Measurements from ENCODE around the gene SS18L1. TPM values are rescaled to one million over a fixed set of nuclear protein-coding genes. Genes with fewer than 3 reads are reported as not detected.
A peak's percentile ranks its signal among the peaks of the same experiment; 100 is the strongest.

The SS18L1 gene
- total and polyA plus RNA-seq, 2 experiments from 2014 or later, result 2.1 to 13.0 TPM

GRCh38 chr20:62181808-62182207 is 38.2 kb downstream of the SS18L1 start:
- Histone ChIP-seq H3K9me2 (replicated peaks; ENCODE audit: insufficient read depth) (no peaks in the 10 kb centered on the region), H3K4me3 (no peak overlapping the region), H3K4me1 (ENCODE audit: insufficient read depth) (peaks cover 12% of the 10 kb centered on the region), H2AFZ (no peak overlapping the region), H3K4me2 (peak overlapping the region; percentile 79), H3K79me2 (peaks cover 37% of the 10 kb centered on the region), H3K27ac (peak overlapping the region; percentile 92), H4K20me1 (ENCODE audit: insufficient read depth, poor library complexity, severe bottlenecking) (no peaks in the 10 kb centered on the region), H3K9me3 (ENCODE audit: low read depth) (no peaks in the 10 kb centered on the region), H3K27me3 (no peaks in the 10 kb centered on the region), H3K36me3 (replicated peaks; ENCODE audit: insufficient read depth, low read depth) (no peaks in the 10 kb centered on the region)
- 86% methylated on average over 2 of the region's 2 CpGs for WGBS (ENCODE audit: low lambda C conversion rate, missing lambda C conversion rate)
- TF ChIP-seq EZH2 (IDR thresholded peaks at IDR 0.05; ENCODE audit: borderline replicate concordance) (no peak), CTCF (IDR thresholded peaks at IDR 0.05; ENCODE audit: poor library complexity) (no peak), EZH2phosphoT487 (IDR thresholded peaks at IDR 0.05; ENCODE audit: low read depth, severe bottlenecking, unreplicated experiment) (no peak)
- no peak for DNase-seq (ENCODE audit: low spot score)

GRCh38 chr20:62182469-62183425 is 39.2 kb downstream of the SS18L1 start, which contains the start of gene MTG2:
TSS of gene MTG2 (plus strand) at chr20:62183028. CDS start at chr20:62193421, 10,393 bp downstream.
- DNase-seq (ENCODE audit: low spot score), result peak; percentile 98
- Histone ChIP-seq H3K4me3 (peak within 1 kb of the TSS; percentile 89), H3K9me2 (replicated peaks; ENCODE audit: insufficient read depth) (no peaks in the 10 kb centered on the region), H3K27me3 (no peaks in the 10 kb centered on the region), H3K79me2 (peaks cover 44% of the 10 kb centered on the region), H3K4me1 (ENCODE audit: insufficient read depth) (peaks cover 15% of the 10 kb centered on the region), H3K4me2 (peak within 1 kb of the TSS; percentile 97), H4K20me1 (ENCODE audit: insufficient read depth, poor library complexity, severe bottlenecking) (no peaks in the 10 kb centered on the region), H2AFZ (peak within 1 kb of the TSS; percentile 75), H3K27ac (peak within 1 kb of the TSS; percentile 92), H3K36me3 (replicated peaks; ENCODE audit: insufficient read depth, low read depth) (no peaks in the 10 kb centered on the region), H3K9me3 (ENCODE audit: low read depth) (no peaks in the 10 kb centered on the region)
- 1% methylated on average over 62 of the region's 96 CpGs for WGBS (ENCODE audit: low lambda C conversion rate, missing lambda C conversion rate)
- TF ChIP-seq CTCF (IDR thresholded peaks at IDR 0.05; ENCODE audit: poor library complexity) (no peak), EZH2phosphoT487 (IDR thresholded peaks at IDR 0.05; ENCODE audit: low read depth, severe bottlenecking, unreplicated experiment) (no peak), EZH2 (IDR thresholded peaks at IDR 0.05; ENCODE audit: borderline replicate concordance) (no peak)

- Histone ChIP-seq H3K79me2 (peaks cover 52% of the 10 kb centered on the region), H3K4me2 (peak overlapping the region; percentile 97), H3K4me3 (peak overlapping the region; percentile 89), H2AFZ (peak overlapping the region; percentile 62), H3K36me3 (replicated peaks; ENCODE audit: insufficient read depth, low read depth) (no peaks in the 10 kb centered on the region), H3K9me3 (ENCODE audit: low read depth) (no peaks in the 10 kb centered on the region), H3K4me1 (ENCODE audit: insufficient read depth) (peaks cover 15% of the 10 kb centered on the region), H4K20me1 (ENCODE audit: insufficient read depth, poor library complexity, severe bottlenecking) (no peaks in the 10 kb centered on the region), H3K27ac (peak overlapping the region; percentile 92), H3K27me3 (no peaks in the 10 kb centered on the region), H3K9me2 (replicated peaks; ENCODE audit: insufficient read depth) (no peaks in the 10 kb centered on the region)
- TF ChIP-seq EZH2phosphoT487 (IDR thresholded peaks at IDR 0.05; ENCODE audit: low read depth, severe bottlenecking, unreplicated experiment) (no peak), CTCF (IDR thresholded peaks at IDR 0.05; ENCODE audit: poor library complexity) (no peak)
- DNase-seq (ENCODE audit: low spot score), result no peak
- WGBS (ENCODE audit: low lambda C conversion rate, missing lambda C conversion rate), result 32% methylated on average over 25 of the region's 25 CpGs
Observed at GRCh38 chr20:62183426-62184142, 40.0 kb downstream of the SS18L1 start.
